ENCODE results near the gene PCDH9.

GRCh38 chr13:67045357-67045756, 184.8 kb downstream of the PCDH9 start:
- TF ChIP-seq POLR2A (IDR thresholded peaks at IDR 0.05) (no peak), CTCF (IDR thresholded peaks at IDR 0.05) (no peak)
